WTC11 (cell line): ENCODE results near the gene CAB39.

Experiments
- ATF2 ChIP-seq: sonication (generic); formaldehyde crosslinking; IDR thresholded peaks from 2 replicates; pipeline ENCODE4 v1.8.1; 2022; ENCODE audit warnings: low read depth, missing genetic modification reagents, borderline replicate concordance
- ATF3 ChIP-seq: sonication (generic); formaldehyde crosslinking; conservative IDR thresholded peaks from 2 replicates; pipeline ENCODE4 v1.8.1; 2022; ENCODE audit warnings: mild to moderate bottlenecking, missing genetic modification reagents
- CTCF ChIP-seq: fragments of 200-600 bp; IDR thresholded peaks from 2 replicates; pipeline ENCODE4 v1.8.0; 2022; ENCODE audit warnings: antibody characterized with exemption
- E2F1 ChIP-seq: sonication (generic); formaldehyde crosslinking; IDR thresholded peaks from 2 replicates; pipeline ENCODE4 v1.8.0; 2022; ENCODE audit warnings: mild to moderate bottlenecking, missing genetic modification reagents
- FOXJ3 ChIP-seq: sonication (generic); formaldehyde crosslinking; IDR thresholded peaks from 2 replicates; pipeline ENCODE4 v1.9.0; 2021; ENCODE audit warnings: missing genetic modification reagents, mild to moderate bottlenecking, borderline replicate concordance
- JUN ChIP-seq: sonication (generic); formaldehyde crosslinking; IDR thresholded peaks from 2 replicates; pipeline ENCODE4 v1.8.0; 2023; ENCODE audit warnings: mild to moderate bottlenecking, missing genetic modification reagents
- NR3C1 ChIP-seq: sonication (generic); formaldehyde crosslinking; conservative IDR thresholded peaks from 2 replicates; pipeline ENCODE4 v1.8.1; 2023; ENCODE audit warnings: low read depth, mild to moderate bottlenecking, missing genetic modification reagents
- PREB ChIP-seq: sonication (generic); formaldehyde crosslinking; IDR thresholded peaks from 2 replicates; pipeline ENCODE4 v1.8.1; 2022; ENCODE audit warnings: mild to moderate bottlenecking, missing genetic modification reagents, moderate library complexity, borderline replicate concordance
- TCF7 ChIP-seq: sonication (generic); formaldehyde crosslinking; IDR thresholded peaks from 2 replicates; pipeline ENCODE4 v1.8.0; 2022; ENCODE audit warnings: mild to moderate bottlenecking, low read depth, missing genetic modification reagents, moderate library complexity
- ZNF121 ChIP-seq: sonication (generic); formaldehyde crosslinking; IDR thresholded peaks from 2 replicates; pipeline ENCODE4 v1.8.0; 2023; ENCODE audit warnings: missing genetic modification reagents
- ZNF425 ChIP-seq: fragments of 250-450 bp; sonication (Bioruptor Pico); conservative IDR thresholded peaks from 2 replicates; pipeline ENCODE4 v1.9.0; 2021; ENCODE audit warnings: mild to moderate bottlenecking
- TF ChIP-seq, protein P1 (sequence below): sonication (generic); formaldehyde crosslinking; IDR thresholded peaks from 2 replicates; pipeline ENCODE4 v1.8.1; 2022; ENCODE audit warnings: low read depth, mild to moderate bottlenecking, moderate library complexity, missing genetic modification reagents, borderline replicate concordance
- TF ChIP-seq, protein P2 (sequence below): sonication (generic); formaldehyde crosslinking; IDR thresholded peaks from 2 replicates; pipeline ENCODE4 v1.8.1; 2023; ENCODE audit warnings: mild to moderate bottlenecking, missing genetic modification reagents, moderate library complexity
- TF ChIP-seq, protein P3 (sequence below): sonication (generic); formaldehyde crosslinking; IDR thresholded peaks from 2 replicates; pipeline ENCODE4 v1.8.1; 2023; ENCODE audit warnings: mild to moderate bottlenecking, moderate library complexity, missing genetic modification reagents

- no peak for TF ChIP-seq CTCF
- no peak for TF ChIP-seq E2F1 (CRISPR knock-in tag)
- TF ChIP-seq, protein P1, sequence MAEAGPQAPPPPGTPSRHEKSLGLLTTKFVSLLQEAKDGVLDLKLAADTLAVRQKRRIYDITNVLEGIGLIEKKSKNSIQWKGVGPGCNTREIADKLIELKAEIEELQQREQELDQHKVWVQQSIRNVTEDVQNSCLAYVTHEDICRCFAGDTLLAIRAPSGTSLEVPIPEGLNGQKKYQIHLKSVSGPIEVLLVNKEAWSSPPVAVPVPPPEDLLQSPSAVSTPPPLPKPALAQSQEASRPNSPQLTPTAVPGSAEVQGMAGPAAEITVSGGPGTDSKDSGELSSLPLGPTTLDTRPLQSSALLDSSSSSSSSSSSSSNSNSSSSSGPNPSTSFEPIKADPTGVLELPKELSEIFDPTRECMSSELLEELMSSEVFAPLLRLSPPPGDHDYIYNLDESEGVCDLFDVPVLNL (CRISPR knock-in tag) = no peak
- no peak for TF ChIP-seq ZNF425 (CRISPR knock-in tag)
- TF ChIP-seq NR3C1 (CRISPR knock-in tag) = no peak
- TF ChIP-seq, protein P2, sequence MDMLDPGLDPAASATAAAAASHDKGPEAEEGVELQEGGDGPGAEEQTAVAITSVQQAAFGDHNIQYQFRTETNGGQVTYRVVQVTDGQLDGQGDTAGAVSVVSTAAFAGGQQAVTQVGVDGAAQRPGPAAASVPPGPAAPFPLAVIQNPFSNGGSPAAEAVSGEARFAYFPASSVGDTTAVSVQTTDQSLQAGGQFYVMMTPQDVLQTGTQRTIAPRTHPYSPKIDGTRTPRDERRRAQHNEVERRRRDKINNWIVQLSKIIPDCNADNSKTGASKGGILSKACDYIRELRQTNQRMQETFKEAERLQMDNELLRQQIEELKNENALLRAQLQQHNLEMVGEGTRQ (CRISPR knock-in tag) = no peak
- no peak for TF ChIP-seq PREB (CRISPR knock-in tag)
- no peak for TF ChIP-seq FOXJ3 (CRISPR knock-in tag)
- no peak for TF ChIP-seq JUN
- no peak for TF ChIP-seq ATF2 (CRISPR knock-in tag)
- no peak for TF ChIP-seq ATF3
- TF ChIP-seq, protein P3, sequence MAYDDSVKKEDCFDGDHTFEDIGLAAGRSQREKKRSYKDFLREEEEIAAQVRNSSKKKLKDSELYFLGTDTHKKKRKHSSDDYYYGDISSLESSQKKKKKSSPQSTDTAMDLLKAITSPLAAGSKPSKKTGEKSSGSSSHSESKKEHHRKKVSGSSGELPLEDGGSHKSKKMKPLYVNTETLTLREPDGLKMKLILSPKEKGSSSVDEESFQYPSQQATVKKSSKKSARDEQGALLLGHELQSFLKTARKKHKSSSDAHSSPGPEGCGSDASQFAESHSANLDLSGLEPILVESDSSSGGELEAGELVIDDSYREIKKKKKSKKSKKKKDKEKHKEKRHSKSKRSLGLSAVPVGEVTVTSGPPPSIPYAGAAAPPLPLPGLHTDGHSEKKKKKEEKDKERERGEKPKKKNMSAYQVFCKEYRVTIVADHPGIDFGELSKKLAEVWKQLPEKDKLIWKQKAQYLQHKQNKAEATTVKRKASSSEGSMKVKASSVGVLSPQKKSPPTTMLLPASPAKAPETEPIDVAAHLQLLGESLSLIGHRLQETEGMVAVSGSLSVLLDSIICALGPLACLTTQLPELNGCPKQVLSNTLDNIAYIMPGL (CRISPR knock-in tag) = no peak
- no peak for TF ChIP-seq TCF7
- TF ChIP-seq ZNF121 = no peak
Observed at GRCh38 chr2:230714136-230714480, 1.5 kb downstream of the CAB39 start.
